ENCODE measurements around the gene PGLYRP1.

The PGLYRP1 gene

DNA sequence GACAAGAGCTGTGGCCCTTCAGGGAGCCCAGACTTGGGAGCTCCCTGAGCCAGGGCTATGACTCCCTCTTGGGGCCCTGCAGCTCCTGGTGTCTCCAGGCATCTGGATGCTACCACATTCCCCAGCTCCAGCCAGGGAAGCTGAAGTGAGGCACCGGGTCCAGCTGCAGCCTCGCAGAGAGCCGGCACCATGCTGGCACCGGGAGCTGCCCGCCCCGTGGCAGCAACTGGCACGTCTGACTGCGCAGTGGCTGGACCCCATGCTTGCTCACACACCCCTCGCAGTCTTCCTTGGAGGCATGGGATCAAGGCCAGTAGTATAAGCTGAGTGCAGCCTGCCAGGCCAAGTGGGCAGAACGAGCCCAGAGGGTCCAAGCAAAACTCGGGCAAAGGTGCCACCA is 10.5 kb upstream of the PGLYRP1 start:
- no peak for DNase-seq (ENCODE audit: low spot score)
- no peak for FAIRE-seq

DNA sequence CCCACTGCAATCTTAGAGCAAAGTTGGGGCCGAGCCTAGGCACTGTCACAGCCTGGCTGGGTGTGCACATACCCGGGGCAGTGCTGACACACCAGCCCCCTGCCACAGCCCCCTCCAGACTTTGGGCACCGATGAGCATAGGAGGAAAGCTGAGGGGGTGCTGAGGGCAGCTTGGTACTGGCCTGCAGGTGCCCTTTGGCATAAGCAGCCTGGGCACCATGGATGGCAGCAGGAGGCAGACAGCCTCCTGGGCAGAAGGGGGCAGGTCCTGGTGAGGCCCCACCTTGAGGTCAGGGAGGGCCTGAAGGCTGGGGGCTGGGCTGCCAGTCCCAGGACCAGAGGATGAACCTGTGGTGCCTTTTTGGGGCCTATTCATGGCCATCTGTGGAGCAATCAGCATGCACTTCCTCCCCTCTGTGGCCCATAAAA is 9.8 kb upstream of the PGLYRP1 start:
- FAIRE-seq (no peak), DNase-seq (ENCODE audit: low spot score) (no peak)

DNA sequence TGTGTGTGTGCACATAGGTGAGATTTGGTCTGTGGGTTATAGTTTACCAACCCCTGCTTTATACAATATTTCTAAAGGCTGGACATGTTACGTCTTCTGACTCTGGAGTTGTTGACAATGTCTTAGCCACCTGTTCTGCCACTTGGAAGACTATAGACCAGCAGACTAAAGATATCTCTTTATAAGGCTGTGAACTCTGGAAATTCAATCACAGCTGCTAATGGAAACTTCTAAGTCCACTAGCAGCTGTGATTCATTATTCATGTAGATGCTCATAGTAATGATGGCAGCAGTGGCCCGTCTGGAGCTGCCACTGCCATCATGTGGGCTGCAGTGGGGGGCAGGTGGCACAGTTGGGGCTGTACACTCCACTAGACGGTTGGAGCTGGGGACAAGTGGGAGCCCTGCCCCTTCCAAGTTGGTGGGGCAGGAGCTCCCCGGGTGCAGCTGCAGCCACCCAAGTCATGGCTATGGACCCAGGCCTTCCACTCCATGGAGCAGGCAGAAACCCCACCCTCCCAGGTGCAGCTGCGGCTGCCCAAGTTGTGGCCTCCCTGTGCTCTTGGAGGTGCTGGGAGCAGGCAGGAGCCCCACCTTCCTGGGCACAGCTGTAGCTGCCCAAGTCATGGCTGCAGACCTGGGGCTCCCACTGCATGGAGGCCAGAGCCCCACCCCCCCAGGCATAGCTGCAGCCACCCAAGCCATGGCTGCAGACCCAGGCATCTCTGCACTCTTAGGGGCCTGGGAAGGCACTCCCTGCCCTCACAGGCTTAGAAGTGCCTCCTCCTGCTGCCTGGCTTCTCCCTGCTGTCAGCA is 9.1 kb upstream of the PGLYRP1 start:
- DNase-seq (ENCODE audit: low spot score) = no peak
- no peak for FAIRE-seq

DNA sequence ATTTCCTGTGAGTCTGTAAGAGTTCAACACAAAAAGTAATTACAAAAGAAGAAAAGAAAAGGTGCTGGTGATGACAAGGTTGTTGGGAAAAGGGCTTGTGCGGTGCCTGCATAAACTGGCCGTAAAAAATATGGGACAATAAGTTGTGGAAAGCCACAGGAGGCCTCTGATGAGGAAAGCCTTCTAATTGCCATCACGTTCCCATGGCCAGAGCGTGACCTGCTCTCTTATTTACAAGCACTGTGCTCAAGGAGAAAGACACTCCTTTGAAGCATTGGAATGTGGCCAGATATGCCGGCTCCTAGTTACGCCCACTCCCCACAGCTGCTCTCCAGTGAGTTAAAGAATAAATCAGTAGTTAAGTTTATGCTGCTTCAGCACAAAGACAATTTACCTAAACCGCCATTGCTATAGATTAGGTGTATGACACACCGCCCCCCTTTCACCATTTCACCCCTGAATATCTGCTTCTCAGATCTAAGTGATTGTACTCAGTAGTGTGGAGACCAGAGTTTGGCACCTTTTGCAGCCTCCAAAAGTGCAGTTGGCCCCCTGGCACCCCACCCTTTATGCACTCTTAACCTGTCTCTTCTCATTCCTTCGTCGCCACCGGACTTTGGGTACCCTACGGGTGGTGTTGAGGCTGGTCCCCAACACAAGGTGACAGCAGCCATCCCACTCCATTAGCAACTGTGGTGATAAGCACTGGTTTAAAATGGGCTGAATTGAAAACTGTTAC is 8.1 kb upstream of the PGLYRP1 start:
- no peak for FAIRE-seq
- no peak for DNase-seq (ENCODE audit: low spot score)

DNA sequence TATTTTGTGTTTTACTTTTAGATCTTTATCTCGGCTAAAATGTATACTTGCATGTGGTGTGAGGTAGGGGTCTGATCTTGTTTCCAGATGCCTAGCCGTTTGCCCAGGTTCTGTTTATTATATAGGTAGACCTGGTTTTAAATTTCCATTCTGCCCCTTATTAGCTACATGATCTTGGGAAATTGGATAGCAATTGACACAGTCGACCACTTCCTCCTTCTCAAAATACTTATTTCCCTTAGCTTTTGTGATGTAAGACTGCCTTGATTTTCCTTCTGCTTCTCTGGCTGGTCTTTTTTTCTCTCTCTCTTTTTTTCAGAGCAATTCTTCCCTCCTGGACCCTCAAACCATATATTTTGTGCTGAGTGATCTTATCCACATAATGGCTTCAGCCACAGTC is 3.0 kb upstream of the PGLYRP1 start:
- FAIRE-seq = no peak
- DNase-seq (ENCODE audit: low spot score) = no peak

DNA sequence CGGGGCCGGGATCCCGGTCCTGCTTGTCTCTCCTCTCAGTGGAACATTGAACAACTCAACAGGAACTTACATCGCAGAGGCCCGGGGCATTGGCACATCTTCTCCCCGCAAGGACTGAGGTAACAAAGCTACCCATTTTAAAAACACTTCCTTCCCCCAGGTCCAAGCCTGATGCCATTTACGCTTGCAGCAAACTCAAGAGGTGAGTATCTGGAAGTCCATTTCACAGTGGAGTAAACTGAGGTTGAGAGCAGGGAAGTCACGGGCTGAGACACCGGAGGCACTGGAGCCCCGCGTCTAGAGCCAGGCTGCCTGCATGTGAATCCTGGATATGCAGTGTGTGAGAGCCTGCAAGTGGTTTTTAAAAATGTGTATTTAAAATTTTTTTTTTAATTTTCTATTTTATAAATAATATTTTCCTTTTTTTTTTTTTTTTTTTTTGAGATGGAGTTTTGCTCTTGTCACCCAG is 492 bp upstream of the PGLYRP1 start:
- no peak for FAIRE-seq

DNA sequence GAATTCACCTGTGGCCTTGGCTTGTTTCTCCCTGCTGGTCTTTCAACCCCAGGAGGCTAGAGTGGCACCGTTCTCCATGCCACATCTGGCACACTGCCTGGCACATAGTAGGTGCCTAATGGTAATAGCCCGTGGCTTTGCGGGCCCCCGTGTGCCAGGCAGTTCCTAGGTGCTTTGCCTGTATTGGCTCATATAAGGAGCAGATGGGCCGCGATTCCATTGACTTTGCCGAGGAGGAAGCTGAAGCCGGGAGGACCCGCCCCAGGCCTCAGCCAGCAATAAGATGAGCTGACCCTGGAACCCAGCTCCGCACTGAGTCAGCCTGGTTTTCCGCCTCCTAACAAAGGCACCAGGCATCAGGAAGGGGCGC is 807 bp downstream of the PGLYRP1 start:
- no peak for DNase-seq (ENCODE audit: low spot score)

More for the DNA sequence above, 492 bp upstream of the PGLYRP1 start:
- DNase-seq (ENCODE audit: low spot score) = no peak

DNA sequence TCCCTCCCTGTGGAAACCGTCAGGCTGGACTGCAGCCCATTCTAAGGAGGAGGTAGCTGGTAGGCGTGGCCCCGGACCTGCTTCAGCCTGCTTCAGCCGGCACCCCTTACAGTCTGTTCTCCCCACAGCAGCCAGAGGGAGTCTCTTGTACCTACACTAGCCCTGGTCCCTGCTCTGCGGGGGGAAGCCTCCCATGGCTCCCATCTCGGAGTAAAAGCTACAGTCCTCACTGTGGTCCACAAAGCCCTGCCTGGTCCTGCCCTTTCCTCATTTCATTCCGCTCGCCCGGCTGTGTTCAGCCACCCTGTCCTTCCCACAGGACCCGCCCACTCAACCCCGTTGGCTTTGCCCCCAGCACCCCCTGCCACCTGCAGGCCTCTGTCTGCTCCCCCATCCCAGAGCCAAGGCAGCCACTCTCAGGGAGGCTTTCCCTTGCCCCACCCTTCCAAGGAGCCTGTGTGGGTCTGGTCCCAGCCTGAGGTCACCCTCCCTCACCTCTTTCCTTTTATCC is 1.3 kb downstream of the PGLYRP1 start:
- no peak for FAIRE-seq

More for the DNA sequence above, 807 bp downstream of the PGLYRP1 start:
- FAIRE-seq = no peak

DNA sequence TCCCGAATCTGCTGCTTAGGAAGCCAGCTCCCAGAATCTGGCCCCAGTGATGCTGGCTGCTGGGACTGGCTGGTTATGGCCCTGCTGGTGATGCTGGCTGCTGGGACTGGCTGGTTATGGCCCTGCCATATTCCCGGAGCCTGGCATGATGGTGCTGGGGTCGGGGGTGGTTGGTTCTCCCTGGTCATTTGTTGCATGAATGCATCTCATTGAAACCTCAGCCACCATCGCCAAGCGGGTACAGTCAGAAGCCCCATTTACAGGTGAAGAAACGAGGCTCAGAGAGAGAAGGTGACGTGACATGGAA is 2.1 kb downstream of the PGLYRP1 start:
- FAIRE-seq (no peak), DNase-seq (ENCODE audit: low spot score) (no peak)

More for the DNA sequence above, 1.3 kb downstream of the PGLYRP1 start:
- DNase-seq (ENCODE audit: low spot score) = no peak

DNA sequence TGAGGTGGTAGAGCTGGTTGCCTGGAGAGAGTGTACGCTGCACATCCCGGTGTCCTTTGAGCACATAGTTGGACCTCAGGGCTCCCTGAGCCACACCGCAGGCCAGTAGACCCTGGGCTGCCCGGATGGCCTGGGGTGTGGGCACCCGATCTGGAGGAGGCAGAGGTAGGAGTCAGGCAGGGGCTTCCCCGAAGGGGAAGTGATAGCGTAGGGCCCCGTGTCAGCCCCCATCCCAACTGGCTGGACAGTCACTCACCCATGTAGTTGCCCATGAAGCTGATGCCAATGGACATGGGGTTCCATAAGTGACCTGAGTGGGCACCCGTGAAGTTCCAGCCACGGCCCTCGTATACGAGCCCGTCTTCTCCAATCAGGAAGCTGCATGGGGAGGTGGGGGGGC is 3.6 kb downstream of the PGLYRP1 start:
- FAIRE-seq = no peak

DNA sequence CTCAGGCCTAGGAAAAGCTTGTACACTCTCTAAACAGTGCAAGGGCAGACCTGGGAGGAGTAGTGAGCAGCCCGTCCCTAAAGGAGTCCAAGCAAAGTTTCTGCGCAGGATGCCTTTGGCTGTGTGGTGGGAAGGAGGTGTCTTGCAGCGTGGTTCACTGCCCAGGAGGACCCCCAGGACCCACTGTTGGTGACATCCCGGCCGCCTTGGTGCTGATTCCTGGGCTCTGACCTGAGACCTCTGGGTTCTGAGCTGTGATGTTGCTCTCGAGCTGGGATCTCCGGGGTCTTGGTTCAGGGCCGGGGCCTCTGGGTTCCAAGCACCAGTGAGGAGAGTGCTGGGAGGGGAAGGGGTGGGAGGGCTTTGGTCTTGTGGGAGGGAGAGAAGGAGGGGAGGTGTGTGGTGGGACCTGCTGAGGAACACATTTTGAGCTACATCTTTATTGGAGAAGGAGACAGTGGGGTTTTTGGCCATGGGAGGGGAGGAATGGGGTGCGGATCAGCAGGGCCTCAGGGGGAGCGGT is 4.1 kb downstream of the PGLYRP1 start:
- DNase-seq (ENCODE audit: low spot score) = no peak
- no peak for FAIRE-seq

More for the DNA sequence above, 3.6 kb downstream of the PGLYRP1 start:
- DNase-seq (ENCODE audit: low spot score) = no peak

DNA sequence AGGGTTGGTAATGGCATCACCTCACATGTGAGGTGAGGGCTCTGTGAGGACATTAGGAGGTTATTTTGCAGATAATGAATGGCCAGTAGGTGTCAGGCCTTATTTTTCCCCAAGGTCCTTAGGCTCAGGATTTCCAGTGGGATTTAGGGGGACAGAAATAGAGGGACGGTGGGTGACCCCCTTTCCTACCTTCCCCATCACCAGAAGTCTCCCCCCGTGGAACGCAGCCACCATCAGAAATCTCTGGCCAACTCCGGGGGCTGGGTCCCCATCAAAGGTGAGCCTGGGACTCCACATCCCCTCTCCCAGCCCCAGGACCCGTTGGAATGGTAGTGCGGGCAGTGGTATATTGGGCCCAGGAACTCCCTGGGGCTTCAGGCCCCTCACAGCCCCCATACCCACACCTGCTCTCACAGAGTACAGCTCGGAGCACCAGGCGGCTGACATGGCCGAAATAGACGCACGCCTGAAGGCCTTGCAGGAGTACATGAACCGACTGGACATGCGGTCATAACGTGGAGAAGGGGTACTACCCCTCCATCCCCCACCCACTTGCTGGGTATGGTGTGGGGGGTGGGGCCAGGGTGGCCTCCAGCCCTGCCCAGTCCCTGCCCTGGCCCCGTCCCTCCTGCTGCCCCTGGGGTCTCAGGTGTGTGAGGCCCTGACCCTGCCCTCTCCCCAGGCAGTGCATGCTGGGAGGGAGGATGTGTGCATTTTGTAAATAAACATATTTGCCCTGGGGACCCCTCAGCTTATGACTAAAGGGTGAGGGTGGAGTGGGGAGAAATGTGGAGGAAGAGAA is 4.8 kb downstream of the PGLYRP1 start:
- no peak for FAIRE-seq
- DNase-seq (ENCODE audit: low spot score) = no peak

DNA sequence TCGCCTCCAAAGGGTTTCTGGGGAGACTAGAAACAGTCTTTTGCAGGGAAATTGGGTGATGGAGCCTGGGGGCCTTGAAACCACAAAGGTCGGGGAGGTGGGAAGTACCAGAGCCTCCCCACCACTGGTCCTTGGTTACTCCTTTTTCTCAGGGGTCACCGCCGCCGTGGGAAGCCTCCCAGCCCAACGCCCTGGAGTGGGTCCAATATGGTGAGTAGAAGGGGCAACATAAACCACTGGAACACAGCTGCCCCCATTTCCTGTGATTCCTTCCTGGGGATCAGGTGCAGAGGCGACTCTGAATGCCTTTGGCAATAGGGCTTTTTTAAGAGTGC is 5.8 kb downstream of the PGLYRP1 start:
- no peak for DNase-seq (ENCODE audit: low spot score)
- no peak for FAIRE-seq

DNA sequence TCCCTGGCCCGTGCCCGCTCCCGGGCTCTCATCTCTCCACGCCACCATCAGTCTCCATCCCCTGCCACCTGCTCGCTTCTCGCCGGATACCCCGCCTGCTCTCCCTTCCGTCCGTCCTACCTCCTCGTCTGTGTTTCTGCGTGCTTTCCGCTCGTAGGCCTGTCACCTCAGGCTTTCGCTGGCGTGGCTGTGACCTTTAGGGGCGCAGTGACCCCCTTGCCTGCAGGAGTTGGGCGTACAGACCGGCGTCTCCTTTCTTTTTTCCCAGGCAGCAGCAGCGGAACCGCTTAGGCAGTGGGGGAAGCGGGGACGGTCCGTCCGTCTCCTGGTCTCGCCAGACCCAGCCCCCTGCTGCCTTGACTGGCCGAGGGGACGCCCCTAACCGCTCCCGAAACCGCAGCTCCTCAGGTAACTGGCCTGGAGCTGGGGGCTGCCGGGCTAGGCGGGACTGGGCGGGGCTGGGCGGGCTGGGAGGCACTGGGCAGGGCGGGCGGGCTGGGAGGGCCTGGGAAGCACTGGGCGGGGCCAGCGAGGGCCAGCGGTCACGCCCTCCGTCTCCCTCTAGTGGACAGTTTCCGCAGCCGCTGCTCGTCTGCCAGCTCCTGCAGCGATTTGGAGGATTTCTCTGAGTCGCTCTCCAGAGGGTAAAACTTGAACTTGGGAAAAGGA is 6.3 kb downstream of the PGLYRP1 start:
- FAIRE-seq (no peak), DNase-seq (ENCODE audit: low spot score) (peak; percentile 88)

DNA sequence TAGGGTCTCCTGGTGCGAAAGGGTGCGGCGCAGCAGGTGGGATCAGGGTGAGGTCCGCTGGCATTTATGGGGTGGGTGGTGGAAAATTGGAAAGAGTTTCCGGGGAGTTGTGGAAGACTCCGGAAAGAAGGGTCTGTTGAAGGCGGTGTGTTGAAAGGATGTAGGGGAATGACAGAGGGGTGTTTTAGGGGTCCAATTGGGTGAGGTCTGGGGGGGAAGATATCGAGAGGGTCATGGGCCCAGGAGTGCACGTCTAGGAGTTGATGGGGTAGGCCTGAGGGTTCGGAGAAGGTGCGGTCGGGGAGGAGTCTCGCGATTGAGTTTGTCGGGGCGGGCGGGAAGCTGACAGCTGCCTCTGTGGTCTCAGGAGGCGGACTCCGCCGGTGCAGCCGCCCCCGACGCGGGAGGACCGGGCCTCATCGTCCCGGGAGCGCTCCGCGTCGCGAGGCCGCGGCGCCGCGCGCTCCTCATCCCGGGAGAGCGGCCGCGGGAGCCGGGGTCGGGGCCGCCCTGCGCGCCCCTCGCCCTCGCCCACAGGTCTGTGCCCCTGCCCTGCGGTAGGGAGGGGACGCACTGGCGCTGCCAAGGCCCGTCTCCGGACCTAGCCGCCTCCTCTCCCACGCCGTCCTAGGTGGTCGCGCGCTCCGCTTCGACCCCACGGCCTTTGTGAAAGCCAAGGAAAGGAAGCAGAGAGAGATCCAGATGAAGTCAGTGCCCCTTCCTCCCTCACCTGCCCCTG is 7.0 kb downstream of the PGLYRP1 start:
- FAIRE-seq = no peak
- no peak for DNase-seq (ENCODE audit: low spot score)

DNA sequence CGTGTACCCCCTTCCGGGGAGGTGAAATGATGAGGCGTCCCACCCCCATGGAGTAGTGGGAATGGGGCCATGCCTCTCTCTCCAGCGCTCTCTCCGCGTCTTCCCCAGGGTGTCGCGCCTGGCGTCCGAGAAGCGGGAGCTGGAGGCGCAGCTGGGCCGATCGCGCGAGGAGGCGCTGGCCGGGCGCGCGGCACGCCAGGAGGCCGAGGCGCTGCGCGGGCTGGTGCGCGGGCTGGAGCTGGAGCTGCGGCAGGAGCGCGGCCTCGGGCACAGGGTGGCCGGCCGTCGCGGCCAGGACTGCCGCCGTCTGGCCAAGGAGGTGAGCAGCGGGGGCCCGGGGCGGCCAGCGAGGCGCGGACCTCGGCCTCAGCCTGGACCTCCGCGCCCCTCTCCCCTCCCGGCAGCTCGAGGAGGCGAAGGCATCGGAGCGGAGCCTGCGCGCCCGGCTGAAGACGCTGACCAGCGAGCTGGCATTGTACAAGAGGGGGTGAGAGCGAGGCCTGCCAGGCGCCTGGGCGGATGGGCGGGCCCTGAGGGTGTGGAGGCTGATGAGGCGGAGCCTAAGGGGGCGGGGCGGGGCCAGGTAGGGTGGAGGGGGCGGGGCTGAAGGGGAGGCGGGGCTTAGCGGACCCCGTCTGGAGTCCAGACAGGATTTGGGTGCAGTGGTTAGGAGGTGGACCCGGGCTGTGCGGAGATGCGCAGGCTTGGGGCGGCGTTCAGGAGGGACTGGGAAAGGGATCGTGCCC is 7.7 kb downstream of the PGLYRP1 start:
- no peak for FAIRE-seq
- DNase-seq (ENCODE audit: low spot score) = no peak

DNA sequence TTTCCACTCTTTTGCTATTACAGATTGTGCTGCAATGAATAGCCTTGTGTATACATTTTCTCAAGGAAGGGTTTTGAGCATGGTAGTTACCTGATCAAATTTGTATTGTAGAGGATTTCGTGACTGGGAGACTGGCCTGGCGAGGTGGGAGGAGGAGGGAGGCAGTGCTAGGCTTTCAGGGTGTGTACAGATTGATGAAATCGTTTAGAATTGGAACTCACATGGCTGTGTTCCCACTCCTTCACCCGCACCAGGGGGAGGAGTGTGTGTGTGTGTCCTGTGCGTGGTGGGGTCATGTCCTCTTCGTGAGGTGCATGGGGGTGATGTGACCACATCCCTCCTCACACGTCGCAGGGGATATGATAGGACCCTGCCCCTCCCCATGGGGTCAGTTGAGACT is 8.3 kb downstream of the PGLYRP1 start:
- FAIRE-seq (peak; percentile 74), DNase-seq (ENCODE audit: low spot score) (no peak)

DNA sequence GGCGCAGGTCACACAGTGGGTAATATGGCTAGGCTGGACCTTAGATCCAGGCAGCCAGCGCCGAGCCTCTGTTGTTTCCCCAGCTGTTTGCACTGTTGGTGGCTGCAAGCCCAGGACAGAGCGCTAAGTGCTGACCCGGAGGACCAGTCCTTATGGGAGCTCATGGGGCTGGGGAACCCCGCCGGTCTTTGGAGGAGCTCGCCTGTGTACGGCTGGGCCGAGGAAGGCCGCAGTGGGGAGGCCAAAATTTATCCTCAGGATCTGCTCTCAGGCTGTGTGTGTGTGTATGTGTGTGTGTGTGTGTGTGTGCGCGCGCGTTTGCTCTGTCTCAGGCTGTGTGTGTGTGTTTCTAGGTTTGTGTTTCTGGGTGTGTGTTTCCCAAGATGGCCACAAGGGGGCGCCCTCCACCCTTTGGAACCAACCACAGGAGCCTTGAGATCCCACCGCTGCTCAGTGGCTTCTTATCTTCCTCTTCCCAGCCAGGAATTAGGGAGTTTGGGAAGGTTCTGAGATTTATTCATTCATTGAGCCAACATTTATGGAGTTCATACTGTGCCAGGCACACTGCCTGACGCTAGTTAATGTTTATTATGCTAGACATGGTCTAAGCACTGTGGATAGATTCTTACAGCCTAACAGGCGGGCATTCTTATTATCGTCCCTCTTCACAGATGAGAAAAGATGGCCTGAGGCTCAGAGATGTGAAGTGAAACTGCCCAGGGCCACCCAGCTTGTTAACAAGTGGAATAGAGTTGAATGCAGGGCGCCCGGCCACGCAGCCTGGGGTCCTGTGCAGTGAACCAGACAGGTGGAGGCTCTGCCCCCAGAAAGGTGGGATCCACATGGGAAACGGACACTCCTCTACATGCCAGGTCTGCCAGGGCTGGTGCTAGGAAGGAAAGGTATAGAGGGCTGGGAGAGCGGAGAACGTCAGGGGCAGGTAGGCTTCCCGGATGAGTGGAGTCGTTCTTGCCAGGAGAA is 13.0 kb downstream of the PGLYRP1 start:
- DNase-seq (ENCODE audit: low spot score) (peak; percentile 70), FAIRE-seq (no peak)

Measured in urothelium cell line (cell line).